ENCODE data around the gene MYO7B.

MYO7B gene

DNA sequence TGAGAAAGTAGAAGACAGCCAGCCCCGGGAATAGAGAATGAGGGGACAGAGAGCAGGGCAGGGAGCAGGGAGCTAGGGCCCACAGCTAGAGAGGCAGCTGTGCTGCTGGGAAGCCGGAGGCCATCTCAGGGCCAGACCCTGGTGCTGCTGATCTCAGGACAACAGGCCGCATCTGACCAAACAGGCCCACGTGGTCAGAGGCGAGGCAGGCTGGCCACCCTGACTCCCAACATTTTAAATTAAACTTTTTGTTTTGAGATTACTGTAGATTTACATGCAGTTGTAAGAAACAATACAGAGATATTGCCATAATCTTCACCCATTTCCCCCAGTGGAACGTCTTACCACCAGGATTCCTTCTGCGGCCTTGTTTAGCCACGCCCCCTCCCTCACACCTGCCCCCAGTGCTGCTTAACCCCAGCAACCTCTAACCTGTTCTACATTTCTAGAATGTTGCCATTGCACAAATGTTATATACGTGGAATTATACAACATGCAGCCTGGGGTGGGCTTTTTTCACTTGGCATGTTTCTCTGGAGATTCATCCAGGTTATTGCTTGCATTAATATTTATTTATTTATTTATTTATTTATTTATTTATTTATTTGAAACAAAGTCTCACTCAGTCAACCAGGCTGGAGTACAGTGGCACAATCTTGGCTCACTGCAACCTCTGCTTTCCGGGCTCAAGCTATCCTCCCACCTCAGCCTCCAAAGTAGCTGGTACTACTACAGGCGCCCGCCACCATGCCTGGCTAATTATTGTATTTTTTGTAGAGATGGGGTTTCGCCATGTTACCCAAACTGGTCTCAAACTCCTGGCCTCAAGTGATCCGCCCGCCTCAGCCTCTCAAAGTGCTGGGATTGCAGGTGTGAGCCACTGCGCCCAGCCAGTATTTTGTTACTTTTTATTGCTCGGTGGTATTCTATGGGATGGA, 61.8 kb downstream of the MYO7B start:
- TF ChIP-seq, protein P1, sequence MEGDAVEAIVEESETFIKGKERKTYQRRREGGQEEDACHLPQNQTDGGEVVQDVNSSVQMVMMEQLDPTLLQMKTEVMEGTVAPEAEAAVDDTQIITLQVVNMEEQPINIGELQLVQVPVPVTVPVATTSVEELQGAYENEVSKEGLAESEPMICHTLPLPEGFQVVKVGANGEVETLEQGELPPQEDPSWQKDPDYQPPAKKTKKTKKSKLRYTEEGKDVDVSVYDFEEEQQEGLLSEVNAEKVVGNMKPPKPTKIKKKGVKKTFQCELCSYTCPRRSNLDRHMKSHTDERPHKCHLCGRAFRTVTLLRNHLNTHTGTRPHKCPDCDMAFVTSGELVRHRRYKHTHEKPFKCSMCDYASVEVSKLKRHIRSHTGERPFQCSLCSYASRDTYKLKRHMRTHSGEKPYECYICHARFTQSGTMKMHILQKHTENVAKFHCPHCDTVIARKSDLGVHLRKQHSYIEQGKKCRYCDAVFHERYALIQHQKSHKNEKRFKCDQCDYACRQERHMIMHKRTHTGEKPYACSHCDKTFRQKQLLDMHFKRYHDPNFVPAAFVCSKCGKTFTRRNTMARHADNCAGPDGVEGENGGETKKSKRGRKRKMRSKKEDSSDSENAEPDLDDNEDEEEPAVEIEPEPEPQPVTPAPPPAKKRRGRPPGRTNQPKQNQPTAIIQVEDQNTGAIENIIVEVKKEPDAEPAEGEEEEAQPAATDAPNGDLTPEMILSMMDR (IDR thresholded peaks at IDR 0.05; ENCODE audit: control insufficient read depth, extremely low read depth, insufficient read depth): no peak
- DNase-seq (ENCODE audit: low read depth): no peak
- no peak overlapping the region for H3K4me3 ChIP-seq (ENCODE audit: low read depth, low read length)

DNA sequence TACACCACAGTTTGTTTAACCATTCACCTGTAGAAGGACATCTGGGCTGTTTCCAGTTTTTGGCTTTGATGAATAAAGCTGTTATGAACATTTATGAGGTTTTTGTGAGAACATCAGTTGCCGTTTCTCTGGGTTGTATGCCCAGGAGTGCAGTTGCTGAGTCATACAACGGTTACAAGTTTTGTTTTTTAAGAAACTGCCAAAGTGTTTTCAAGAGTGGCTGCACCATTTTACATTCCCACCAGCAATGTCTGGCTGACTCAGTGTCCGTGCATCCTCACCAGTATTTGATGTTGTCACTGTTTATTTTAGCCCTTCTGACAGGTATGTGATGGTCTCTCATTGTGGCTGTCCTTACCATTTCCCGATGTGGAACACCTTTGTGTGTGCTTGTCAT, 62.5 kb downstream of the MYO7B start:
- DNase-seq (ENCODE audit: low read depth): no peak
- no peak overlapping the region for H3K4me3 ChIP-seq (ENCODE audit: low read depth, low read length)
- TF ChIP-seq, protein P1 (IDR thresholded peaks at IDR 0.05; ENCODE audit: control insufficient read depth, extremely low read depth, insufficient read depth): no peak

DNA sequence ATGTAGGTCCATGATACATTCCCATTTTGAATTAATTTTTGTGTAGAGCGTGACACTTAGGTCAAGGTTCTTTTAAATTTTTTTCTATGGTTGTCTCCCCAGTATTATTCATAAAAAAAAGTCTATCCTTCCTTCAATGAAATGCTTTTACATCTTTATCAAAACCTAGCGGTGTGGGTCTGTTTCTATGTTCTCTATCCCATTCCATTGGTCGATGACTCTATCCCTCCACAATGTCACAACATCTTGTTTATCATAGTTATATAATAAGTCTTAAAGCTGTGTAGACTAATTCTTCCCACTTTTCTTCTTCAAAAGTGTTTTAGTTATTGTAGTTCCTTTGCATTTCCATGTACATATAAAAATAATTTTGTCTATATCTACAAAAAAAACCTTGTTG, 63.2 kb downstream of the MYO7B start:
- TF ChIP-seq, protein P1 (IDR thresholded peaks at IDR 0.05; ENCODE audit: control insufficient read depth, extremely low read depth, insufficient read depth): no peak

GRCh38 chr2:127599211-127599610, 63.7 kb downstream of the MYO7B start:
- H3K4me3 ChIP-seq (ENCODE audit: low read depth, low read length): no peak overlapping the region
- TF ChIP-seq, protein P1 (IDR thresholded peaks at IDR 0.05; ENCODE audit: control insufficient read depth, extremely low read depth, insufficient read depth): no peak
- no peak for DNase-seq (ENCODE audit: low read depth)

More for the DNA sequence above, 63.2 kb downstream of the MYO7B start:
- DNase-seq (ENCODE audit: low read depth): no peak
- H3K4me3 ChIP-seq (ENCODE audit: low read depth, low read length): no peak overlapping the region

- DNase-seq (ENCODE audit: low read depth): no peak
- no peak overlapping the region for H3K4me3 ChIP-seq (ENCODE audit: low read depth, low read length)
- TF ChIP-seq, protein P1 (IDR thresholded peaks at IDR 0.05; ENCODE audit: control insufficient read depth, extremely low read depth, insufficient read depth): no peak
Observed at GRCh38 chr2:127604986-127605385, 69.5 kb downstream of the MYO7B start.

GRCh38 chr2:127605691-127606263, 70.3 kb downstream of the MYO7B start:
- TF ChIP-seq, protein P1 (IDR thresholded peaks at IDR 0.05; ENCODE audit: control insufficient read depth, extremely low read depth, insufficient read depth): no peak
- DNase-seq (ENCODE audit: low read depth): no peak
- no peak overlapping the region for H3K4me3 ChIP-seq (ENCODE audit: low read depth, low read length)

Data from LNCaP clone FGC (cell line).